ENCODE data around the gene ZNF746.

- TF ChIP-seq CTCF (IDR thresholded peaks at IDR 0.05; ENCODE audit: poor library complexity, severe bottlenecking) (no peak), EP300 (conservative IDR thresholded peaks at IDR 0.05; ENCODE audit: poor library complexity, severe bottlenecking) (no peak), TAF1 (IDR thresholded peaks at IDR 0.05; ENCODE audit: low read depth) (no peak), EZH2 (IDR thresholded peaks at IDR 0.05; ENCODE audit: borderline replicate concordance, insufficient read depth, low read length, poor library complexity, severe bottlenecking) (no peak), POLR2AphosphoS5 (IDR thresholded peaks at IDR 0.05) (no peak), MXI1 (conservative IDR thresholded peaks at IDR 0.05; ENCODE audit: poor library complexity, severe bottlenecking) (no peak)
Measured at GRCh38 chr7:149468208-149468607, 29.4 kb downstream of the ZNF746 start.
